Trophoblast cell (in vitro differentiated cells and primary cell): ENCODE data around the gene PDIA3.

Experiments used
- DNase-seq, 2 donors: peaks; one replicate each; pipeline ENCODE4 v3.0.0-alpha.2; 2016
- H2AFZ ChIP-seq: 2 replicates; pipeline ENCODE4 v1.6.1; 2013; ENCODE audit warnings: low read length, moderate library complexity, mild to moderate bottlenecking; ENCODE audit not compliant: insufficient read depth, poor library complexity
- H2AK5ac ChIP-seq: 2 replicates; pipeline ENCODE4 v1.6.1; 2013; ENCODE audit warnings: mild to moderate bottlenecking, low read length
- H2BK120ac ChIP-seq: 2 replicates; pipeline ENCODE4 v1.6.1; 2013; ENCODE audit warnings: low read length, mild to moderate bottlenecking, moderate library complexity; ENCODE audit not compliant: insufficient read depth, poor library complexity
- H2BK12ac ChIP-seq: 2 replicates; pipeline ENCODE4 v1.6.1; 2013; ENCODE audit warnings: mild to moderate bottlenecking, low read length, moderate library complexity
- H2BK5ac ChIP-seq: 2 replicates; pipeline ENCODE4 v1.6.1; 2013; ENCODE audit warnings: low read length, low read depth, moderate library complexity, mild to moderate bottlenecking; ENCODE audit not compliant: poor library complexity
- H3K14ac ChIP-seq: 2 replicates; pipeline ENCODE4 v1.6.1; 2013; ENCODE audit warnings: mild to moderate bottlenecking, low read length
- H3K18ac ChIP-seq: 2 replicates; pipeline ENCODE4 v1.6.1; 2013; ENCODE audit warnings: mild to moderate bottlenecking, low read length
- H3K23ac ChIP-seq: 2 replicates; pipeline ENCODE4 v1.6.1; 2013; ENCODE audit warnings: low read length
- H3K27ac ChIP-seq: 2 replicates; pipeline ENCODE4 v1.5.1; 2013; ENCODE audit warnings: low read depth, mild to moderate bottlenecking, inconsistent platforms, low read length, moderate library complexity
- H3K27me3 ChIP-seq: 2 replicates; pipeline ENCODE4 v1.6.1; 2013; ENCODE audit warnings: inconsistent platforms, mild to moderate bottlenecking, low read length, moderate library complexity; ENCODE audit not compliant: insufficient read depth
- H3K36me3 ChIP-seq, 2 experiments: 1 replicate in 1 of 2; 2 replicates in 1 of 2; pipeline ENCODE4 v1.6.1; 2013; ENCODE audit warnings: low read length in 2 of 2, mild to moderate bottlenecking in 2 of 2, moderate library complexity in 1 of 2; ENCODE audit not compliant: insufficient read depth in 2 of 2, control insufficient read depth in 1 of 2
- H3K4ac ChIP-seq: 2 replicates; pipeline ENCODE4 v1.6.1; 2013; ENCODE audit warnings: low read depth, mild to moderate bottlenecking, low read length, moderate library complexity
- H3K4me1 ChIP-seq, 2 experiments: 1 replicate in 1 of 2; 2 replicates in 1 of 2; pipeline ENCODE4 v1.6.1; 2013; ENCODE audit warnings: low read length in 2 of 2, mild to moderate bottlenecking in 2 of 2, moderate library complexity in 1 of 2; ENCODE audit not compliant: insufficient read depth in 2 of 2, control insufficient read depth in 1 of 2
- H3K4me2 ChIP-seq: 2 replicates; pipeline ENCODE4 v1.6.1; 2013; ENCODE audit warnings: inconsistent platforms, mild to moderate bottlenecking, low read length, moderate library complexity
- H3K4me3 ChIP-seq: 2 replicates; pipeline ENCODE4 v1.5.1; 2013; ENCODE audit warnings: mild to moderate bottlenecking, low read depth, low read length, inconsistent platforms
- H3K79me1 ChIP-seq: one replicate; pipeline ENCODE4 v1.6.1; 2013; ENCODE audit warnings: low read length
- H3K79me2 ChIP-seq: 2 replicates; pipeline ENCODE4 v1.6.1; 2013; ENCODE audit warnings: low read length, mild to moderate bottlenecking; ENCODE audit not compliant: control insufficient read depth, insufficient read depth, poor library complexity
- H3K9ac ChIP-seq: 2 replicates; pipeline ENCODE4 v1.6.1; 2013; ENCODE audit warnings: mild to moderate bottlenecking, low read length
- H3K9me3 ChIP-seq: 2 replicates; pipeline ENCODE4 v1.6.1; 2013; ENCODE audit warnings: low read depth, mild to moderate bottlenecking, control low read depth, inconsistent platforms, low read length; ENCODE audit not compliant: insufficient read depth
- H4K12ac ChIP-seq: 2 replicates; pipeline ENCODE4 v1.6.1; 2013; ENCODE audit warnings: low read depth, mild to moderate bottlenecking, low read length, moderate library complexity
- H4K8ac ChIP-seq: 2 replicates; pipeline ENCODE4 v1.6.1; 2013; ENCODE audit warnings: low read depth, mild to moderate bottlenecking, low read length, moderate library complexity
- H4K91ac ChIP-seq: one replicate; pipeline ENCODE4 v1.6.1; 2013; ENCODE audit warnings: low read depth, mild to moderate bottlenecking, low read length, moderate library complexity
- WGBS: extraction: QIAGEN DNeasy Blood & Tissue Kit; methylation state at CpG from one replicate; pipeline ENCODE4 v1.1.7; 2013; ENCODE audit warnings: missing lambda C conversion rate; ENCODE audit not compliant: insufficient read length, insufficient coverage; ENCODE audit errors: extremely low coverage; 5-methylcytosine and 5-hydroxymethylcytosine counted together

The PDIA3 gene

GRCh38 chr15:43772624-43773023 is 26.4 kb downstream of the PDIA3 start:
- Histone ChIP-seq H3K36me3 (peaks cover 19 to 41% of the 10 kb centered on the region in 2 experiments), H4K8ac (no peak overlapping the region), H3K4ac (no peak overlapping the region), H2BK120ac (no peak overlapping the region), H3K79me2 (no peaks in the 10 kb centered on the region), H3K4me2 (no peak overlapping the region), H3K18ac (no peak overlapping the region), H3K4me3 (no peak overlapping the region), H3K27me3 (no peaks in the 10 kb centered on the region), H4K91ac (no peak overlapping the region), H2BK12ac (no peak overlapping the region), H2BK5ac (no peak overlapping the region), H3K79me1 (peaks cover 2% of the 10 kb centered on the region), H4K12ac (no peak overlapping the region), H2AFZ (no peak overlapping the region), H3K9me3 (no peaks in the 10 kb centered on the region), H2AK5ac (no peak overlapping the region), H3K23ac (no peak overlapping the region), H3K9ac (no peak overlapping the region), H3K4me1 (peaks cover 3 to 12% of the 10 kb centered on the region in 2 experiments), H3K14ac (no peak overlapping the region), H3K27ac (no peak overlapping the region)
- no peak for DNase-seq

- no CpG with 5 or more reads among the region's 4 CpGs for WGBS
- Histone ChIP-seq H2BK12ac (no peak overlapping the region), H3K9ac (no peak overlapping the region), H3K36me3 (peaks cover 11 to 32% of the 10 kb centered on the region in 2 experiments), H3K14ac (no peak overlapping the region), H3K27ac (no peak overlapping the region), H4K91ac (no peak overlapping the region), H3K79me2 (no peaks in the 10 kb centered on the region), H3K18ac (no peak overlapping the region), H3K4me1 (peaks cover 3 to 12% of the 10 kb centered on the region in 2 experiments), H3K79me1 (peaks cover 2% of the 10 kb centered on the region), H3K9me3 (no peaks in the 10 kb centered on the region), H2BK120ac (no peak overlapping the region), H2BK5ac (no peak overlapping the region), H4K12ac (no peak overlapping the region), H3K4me3 (no peak overlapping the region), H2AFZ (no peak overlapping the region), H3K23ac (no peak overlapping the region), H4K8ac (no peak overlapping the region), H2AK5ac (no peak overlapping the region), H3K27me3 (no peaks in the 10 kb centered on the region), H3K4me2 (no peak overlapping the region), H3K4ac (no peak overlapping the region)
- no peak for DNase-seq
These were observed 27.8 kb downstream of the PDIA3 start for GRCh38 chr15:43774062-43774461.

GRCh38 chr15:43775411-43775965 is 29.2 kb downstream of the PDIA3 start:
- no peaks in the 10 kb centered on the region for H3K9me3 ChIP-seq
- H2AK5ac ChIP-seq, result no peak overlapping the region
- H3K79me1 ChIP-seq, result peaks cover 2% of the 10 kb centered on the region
- H3K9ac ChIP-seq, result no peak overlapping the region
- H3K4me1 ChIP-seq, result peaks cover 3 to 12% of the 10 kb centered on the region in 2 experiments
- H2BK5ac ChIP-seq, result no peak overlapping the region
- H3K18ac ChIP-seq, result no peak overlapping the region
- DNase-seq, result peak; percentile 60 to 72
- H2AFZ ChIP-seq, result no peak overlapping the region
- no peak overlapping the region for H2BK120ac ChIP-seq
- no peak overlapping the region for H4K8ac ChIP-seq
- H3K4me3 ChIP-seq, result no peak overlapping the region
- H3K23ac ChIP-seq, result no peak overlapping the region
- no peak overlapping the region for H3K4ac ChIP-seq
- no peak overlapping the region for H3K14ac ChIP-seq
- no peak overlapping the region for H4K91ac ChIP-seq
- H4K12ac ChIP-seq, result no peak overlapping the region
- H3K36me3 ChIP-seq, result peaks cover 11 to 27% of the 10 kb centered on the region in 2 experiments
- H3K79me2 ChIP-seq, result no peaks in the 10 kb centered on the region
- H3K27ac ChIP-seq, result no peak overlapping the region
- no CpG with 5 or more reads among the region's 1 CpG for WGBS
- no peak overlapping the region for H3K4me2 ChIP-seq
- no peaks in the 10 kb centered on the region for H3K27me3 ChIP-seq
- H2BK12ac ChIP-seq, result no peak overlapping the region

GRCh38 chr15:43776101-43776717 is 30.0 kb downstream of the PDIA3 start:
- Histone ChIP-seq H3K27me3 (no peaks in the 10 kb centered on the region), H4K12ac (no peak overlapping the region), H2BK5ac (no peak overlapping the region), H3K18ac (no peak overlapping the region), H3K4me2 (peak overlapping the region; percentile 73), H2AK5ac (no peak overlapping the region), H3K23ac (no peak overlapping the region), H4K91ac (no peak overlapping the region), H3K4ac (no peak overlapping the region), H2BK120ac (no peak overlapping the region), H3K9me3 (no peaks in the 10 kb centered on the region), H4K8ac (no peak overlapping the region), H2BK12ac (no peak overlapping the region), H3K9ac (no peak overlapping the region), H3K79me1 (peaks cover 2% of the 10 kb centered on the region), H3K79me2 (no peaks in the 10 kb centered on the region), H3K36me3 (peaks cover 8 to 20% of the 10 kb centered on the region in 2 experiments), H3K4me3 (peak overlapping the region; percentile 61), H3K27ac (no peak overlapping the region), H2AFZ (peak overlapping the region; percentile 58), H3K14ac (no peak overlapping the region), H3K4me1 (peaks cover 3 to 12% of the 10 kb centered on the region in 2 experiments)
- peak in 1 of 2 donors; percentile 34 for DNase-seq
- no CpG with 5 or more reads among the region's 35 CpGs for WGBS
